M059J (cell line): Measurements from ENCODE around the gene CPM. TPM values are rescaled to one million over a fixed set of nuclear protein-coding genes. Genes with fewer than 3 reads are reported as not detected.

Experiments used
- DNase-seq: peaks from one replicate; pipeline ENCODE4 v3.0.0-alpha.2; 2012; ENCODE audit warnings: low read depth
- total RNA-seq: library from RNA; depleted of rRNA; stranded (reverse); fragments of >200 nt; shearing (Covaris generic); gene quantifications from 2 replicates; pipeline ENCODE4 v1.2.3, GENCODE V29; 2014

Gene CPM
- total RNA-seq, 1 experiment from 2014 or later, result 26.0 TPM

DNA sequence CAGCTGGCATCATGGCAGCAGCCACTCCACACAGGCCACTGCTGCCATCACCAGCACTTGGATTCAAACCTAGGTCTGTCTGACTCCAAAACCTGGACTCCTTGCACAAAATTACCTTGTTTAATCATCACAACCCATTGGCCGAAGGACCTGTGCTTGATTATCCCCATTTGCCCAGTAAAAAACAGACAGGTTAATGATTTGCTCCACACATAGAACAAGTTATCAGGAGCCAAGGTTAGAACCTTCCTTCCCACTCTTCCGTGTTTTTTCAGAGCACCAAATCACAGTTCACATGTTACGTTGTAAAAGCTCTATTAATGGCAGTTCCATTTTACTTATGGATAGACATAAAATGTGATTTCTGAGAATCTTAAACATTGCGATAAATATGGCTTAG, 23.5 kb upstream of the CPM start:
- no peak for DNase-seq

DNA sequence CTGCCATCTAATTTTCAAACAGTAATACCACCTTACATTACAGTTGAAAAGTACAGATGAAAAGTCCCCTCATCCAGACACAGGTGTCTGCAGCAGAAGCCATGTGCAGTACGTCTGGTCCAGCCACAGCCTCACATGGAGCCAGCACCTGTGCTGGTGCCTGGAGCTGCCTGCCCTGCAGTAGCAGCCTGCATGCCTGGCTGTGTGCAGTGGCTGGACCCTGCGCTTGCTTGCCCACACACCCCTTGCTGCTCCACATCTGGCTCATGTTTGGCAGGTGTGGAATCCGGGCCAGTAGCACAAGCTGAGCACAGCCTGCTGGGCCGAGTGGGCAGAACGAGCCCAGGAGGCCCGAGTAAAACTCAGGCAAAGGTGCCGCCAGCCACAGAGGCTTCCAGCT, 21.8 kb upstream of the CPM start:
- DNase-seq, result no peak

DNA sequence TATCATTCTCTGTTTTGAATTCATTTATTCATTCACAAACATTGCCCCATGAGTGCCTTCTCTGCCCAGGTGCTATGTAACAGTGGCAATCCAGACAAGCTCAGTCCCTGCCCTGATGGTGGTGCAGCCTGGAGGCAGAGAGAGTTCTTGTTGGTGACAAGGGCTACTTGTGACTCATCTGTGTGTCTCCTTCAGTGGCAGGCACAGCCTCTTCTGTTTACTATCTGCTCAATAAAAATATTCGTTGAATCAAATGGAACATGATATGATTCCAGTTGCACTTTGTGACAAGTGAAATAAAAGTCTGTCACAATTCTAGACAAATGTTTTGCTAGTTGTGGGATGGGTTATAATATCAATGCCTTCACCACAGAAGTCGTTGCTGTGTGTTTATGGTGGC, 20.6 kb upstream of the CPM start:
- DNase-seq, result peak; percentile 51

DNA sequence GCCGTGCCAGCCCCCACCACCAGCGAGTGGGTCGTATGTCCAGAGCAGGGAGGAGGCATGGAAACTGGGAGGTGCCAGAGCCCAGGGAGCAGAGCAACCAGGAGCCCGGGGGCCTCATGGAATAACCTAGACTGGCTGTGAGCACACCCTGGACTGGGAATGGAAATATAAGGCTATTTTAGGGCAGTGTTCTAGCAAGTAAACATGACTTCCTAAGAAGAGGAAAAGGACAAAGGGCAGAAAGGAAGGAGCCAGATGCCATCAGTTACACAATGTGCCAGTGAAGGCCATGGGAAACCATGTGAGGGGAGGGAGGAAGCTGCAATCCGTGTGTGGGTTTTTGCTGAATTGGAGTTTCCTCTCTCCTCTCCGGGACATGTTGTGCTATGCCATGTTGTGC, 18.7 kb upstream of the CPM start:
- DNase-seq, result no peak

DNA sequence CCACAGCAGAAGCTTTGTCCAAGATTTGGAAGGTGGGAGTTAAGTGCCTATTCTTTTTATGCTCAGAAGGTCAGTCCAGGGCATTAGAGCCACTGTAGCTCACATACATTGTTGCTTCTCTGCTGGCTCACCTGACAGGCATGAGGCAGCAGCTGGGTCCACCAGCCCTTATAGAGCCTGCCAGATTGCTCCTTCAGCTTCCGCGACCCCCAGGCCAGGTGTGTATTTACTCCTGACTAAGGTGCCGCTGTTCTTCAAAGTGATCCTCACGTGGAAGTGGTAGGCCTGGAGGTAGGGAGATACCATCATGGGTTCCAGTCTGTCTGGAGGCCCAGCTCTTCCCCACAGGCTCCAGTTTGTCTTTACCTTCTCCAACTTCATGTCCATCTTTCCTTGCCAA, 17.5 kb upstream of the CPM start:
- DNase-seq, result no peak

DNA sequence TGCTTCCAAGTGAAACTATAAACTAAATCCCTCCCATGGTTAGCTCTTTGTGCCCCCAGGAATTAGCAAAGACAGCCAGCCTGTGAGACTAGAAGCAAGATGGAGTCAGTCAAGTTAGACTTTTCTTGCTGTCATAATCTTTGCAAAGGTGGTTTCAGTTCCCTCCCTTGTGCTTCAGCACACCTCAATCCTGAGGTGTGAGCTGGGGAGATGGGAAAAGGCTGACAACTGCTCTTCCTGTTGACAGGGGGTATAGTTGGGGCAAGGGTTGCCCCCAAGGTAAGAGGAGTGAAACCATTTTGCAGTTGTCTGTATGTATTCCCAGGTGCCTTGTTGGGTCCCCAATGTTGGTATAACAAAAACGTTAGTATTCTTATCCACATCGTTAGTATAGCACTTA, 12.3 kb upstream of the CPM start:
- no peak for DNase-seq

DNA sequence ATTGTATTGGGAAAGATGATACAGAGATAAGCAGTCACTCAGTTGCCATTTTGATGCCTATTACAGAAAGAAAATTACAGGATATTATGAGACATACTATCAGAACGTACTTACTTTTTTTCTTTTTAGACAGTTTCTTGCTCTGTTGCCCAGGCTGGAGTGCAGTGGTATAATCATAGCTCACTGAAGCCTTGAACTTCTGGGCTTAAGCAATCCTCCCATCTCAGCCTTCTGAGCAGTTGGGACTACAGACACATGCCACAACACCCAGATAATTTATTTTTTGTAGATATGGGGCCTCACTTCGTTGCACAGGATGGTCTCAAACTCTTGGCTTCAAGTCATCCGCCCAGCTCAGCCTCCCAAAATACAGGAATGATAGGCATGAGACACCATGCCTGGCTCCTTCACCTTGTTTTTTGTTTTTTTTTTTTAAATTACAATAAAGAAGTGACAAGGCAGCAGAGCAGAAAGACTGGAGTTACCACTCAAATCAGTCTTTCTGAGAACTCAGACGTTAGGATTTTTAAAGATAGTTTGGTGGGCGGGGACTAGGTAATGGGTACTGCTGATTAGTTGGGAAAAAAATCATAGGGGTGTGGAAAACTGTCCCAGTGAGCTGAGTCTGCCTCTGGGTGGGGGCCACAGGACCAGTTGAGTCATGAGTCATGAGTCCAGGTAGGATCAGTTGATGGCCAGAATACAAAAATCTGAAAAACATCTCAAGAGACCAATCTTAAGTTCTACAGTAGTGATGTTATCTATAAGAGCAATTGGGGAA, 11.5 kb upstream of the CPM start:
- DNase-seq, result no peak

DNA sequence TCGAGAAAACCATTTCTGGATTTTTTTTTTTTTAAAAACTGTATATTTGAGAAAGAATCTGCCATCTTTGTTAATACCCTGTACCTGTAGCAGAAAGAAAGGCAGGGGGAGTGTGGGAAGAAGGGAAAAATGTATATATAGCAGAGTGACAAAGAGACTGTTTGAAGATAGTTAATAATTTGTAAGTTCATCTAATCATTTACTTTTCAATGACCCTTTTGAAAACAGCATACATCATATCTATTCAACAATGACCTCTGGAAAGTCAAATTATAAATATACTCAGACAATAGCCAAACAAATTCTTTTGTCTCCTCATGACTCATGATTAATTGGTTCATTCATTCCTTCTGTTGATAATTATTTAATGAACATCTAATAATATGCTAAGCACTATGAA, 10.9 kb upstream of the CPM start:
- DNase-seq, result no peak

DNA sequence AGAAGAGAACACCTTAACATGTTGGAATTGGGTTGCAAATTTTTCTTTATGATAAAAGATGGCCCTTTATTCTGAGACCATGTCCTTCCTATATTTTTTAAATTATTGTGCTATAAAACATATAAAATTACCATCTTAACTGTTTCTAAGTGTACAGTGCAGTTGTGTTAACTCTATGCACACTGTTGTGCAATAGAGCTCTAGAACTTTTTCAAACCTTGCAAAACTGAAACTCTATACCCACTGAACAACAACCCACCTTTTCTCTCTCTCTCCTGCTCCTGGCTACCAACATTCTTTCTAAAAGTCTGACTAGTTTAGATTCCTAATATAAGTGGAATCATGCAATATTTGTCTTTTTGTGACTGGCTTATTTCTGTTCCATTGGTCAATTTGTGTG, 7.8 kb upstream of the CPM start:
- DNase-seq, result no peak

DNA sequence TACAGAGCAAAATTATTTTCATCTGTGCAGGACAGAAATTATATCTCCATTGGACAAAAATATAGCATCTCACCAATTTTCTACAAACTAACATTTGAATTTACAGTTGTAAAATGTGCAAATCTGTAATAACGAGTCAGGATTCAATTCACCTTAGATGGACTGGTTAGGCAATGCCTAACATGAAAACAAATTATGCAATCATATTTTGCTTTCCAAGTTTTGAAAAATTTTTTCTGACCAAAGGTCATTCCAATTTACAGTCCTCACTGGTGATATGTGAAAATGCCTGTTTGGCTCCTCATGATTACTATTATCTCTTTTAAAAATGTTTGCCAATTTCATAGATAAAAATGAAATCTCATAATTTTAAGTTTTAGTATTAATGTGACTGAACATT, 6.5 kb upstream of the CPM start:
- no peak for DNase-seq

DNA sequence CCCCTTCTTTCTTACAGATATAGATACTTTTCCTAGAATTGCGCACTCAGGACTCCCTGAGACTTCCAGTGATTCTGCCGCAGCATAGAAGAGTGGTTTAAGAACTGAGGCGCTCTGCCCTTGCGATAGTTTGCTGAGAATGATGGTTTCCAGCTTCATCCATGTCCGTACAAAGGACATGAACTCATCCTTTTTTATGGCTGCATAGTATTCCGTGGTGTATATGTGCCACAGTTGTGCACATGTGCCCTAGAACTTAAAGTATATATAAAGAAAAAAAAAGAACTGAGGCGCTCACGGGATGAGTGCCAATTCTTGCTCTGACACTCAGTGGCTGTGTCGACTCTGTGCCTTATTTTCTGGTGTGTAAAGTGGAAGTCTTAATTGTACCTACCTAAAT, 1.4 kb upstream of the CPM start:
- DNase-seq, result no peak

DNA sequence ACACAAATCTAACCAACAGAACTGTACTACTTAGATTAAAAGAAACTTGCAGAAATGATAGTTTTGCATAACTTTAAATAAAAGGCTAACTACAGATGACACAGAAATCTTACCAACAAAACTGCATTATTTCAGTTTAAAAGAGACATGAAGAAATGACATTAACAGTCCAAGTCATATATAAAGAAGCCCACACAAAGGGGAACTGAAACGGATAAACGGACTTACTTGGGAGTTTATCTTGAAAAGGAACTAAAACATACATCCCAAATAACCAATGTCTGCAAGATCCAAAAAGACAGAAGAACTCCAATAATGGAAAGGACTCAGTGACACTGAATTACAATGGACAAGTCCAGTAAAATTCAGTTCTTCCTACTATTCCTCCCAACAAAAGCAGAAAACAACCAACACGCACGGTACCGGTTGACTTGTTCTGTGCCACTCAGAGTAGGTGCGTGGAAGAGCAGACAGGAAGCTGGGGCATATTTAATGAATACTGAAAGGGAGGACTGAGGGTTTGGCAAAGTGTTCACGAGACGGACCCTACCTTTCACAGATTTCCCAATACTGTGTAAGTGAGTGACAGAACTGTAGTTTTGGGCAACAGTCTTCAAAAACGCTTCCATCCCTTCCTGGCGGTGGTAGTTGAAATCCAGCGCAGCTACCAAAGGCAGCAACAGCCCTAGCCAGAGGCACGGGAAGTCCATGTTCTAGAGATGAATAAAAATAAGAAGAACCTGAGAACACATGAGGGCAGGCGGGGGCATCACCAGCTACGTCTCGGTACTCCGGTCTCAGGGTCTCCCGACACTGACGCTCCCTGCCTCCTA, 627 bp downstream of the CPM start:
- peak; percentile 50 for DNase-seq

DNA sequence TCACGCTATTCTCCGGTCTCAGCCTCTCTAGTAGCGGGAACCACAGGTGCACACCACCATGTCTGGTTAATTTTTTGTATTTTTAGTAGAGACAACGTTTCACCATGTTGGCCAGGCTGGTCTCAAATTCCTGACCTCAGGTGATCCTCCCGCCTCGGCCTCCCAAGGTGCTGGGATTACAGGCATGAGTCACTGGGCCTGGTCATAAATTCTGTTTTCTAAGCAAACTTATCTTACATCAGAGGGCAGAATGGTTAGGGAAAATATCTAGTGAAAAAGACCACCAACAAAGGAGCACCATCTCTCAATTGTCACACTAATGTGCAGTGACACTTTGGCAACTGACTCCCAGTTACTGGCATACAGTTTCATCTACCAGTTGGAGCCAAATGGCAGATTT, 2.8 kb downstream of the CPM start:
- peak; percentile 51 for DNase-seq

DNA sequence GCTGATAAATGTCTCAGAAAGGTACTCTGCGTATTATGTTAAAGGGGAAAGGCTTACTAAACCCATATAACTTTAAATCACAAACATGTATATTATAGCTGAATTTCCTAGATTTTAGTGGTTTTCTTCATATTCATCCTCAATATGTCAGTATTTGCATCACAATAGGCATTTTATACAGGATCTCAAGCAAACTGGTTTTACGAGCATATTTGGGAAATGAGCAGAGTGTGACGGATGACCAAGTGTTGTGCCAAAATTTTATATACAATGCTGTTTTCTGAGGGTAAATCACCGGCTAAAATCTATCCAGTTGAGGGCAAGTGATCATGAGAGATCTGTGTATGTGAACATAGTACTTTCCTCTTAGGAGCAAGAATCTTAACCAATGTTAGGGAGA, 8.4 kb downstream of the CPM start:
- peak; percentile 57 for DNase-seq

DNA sequence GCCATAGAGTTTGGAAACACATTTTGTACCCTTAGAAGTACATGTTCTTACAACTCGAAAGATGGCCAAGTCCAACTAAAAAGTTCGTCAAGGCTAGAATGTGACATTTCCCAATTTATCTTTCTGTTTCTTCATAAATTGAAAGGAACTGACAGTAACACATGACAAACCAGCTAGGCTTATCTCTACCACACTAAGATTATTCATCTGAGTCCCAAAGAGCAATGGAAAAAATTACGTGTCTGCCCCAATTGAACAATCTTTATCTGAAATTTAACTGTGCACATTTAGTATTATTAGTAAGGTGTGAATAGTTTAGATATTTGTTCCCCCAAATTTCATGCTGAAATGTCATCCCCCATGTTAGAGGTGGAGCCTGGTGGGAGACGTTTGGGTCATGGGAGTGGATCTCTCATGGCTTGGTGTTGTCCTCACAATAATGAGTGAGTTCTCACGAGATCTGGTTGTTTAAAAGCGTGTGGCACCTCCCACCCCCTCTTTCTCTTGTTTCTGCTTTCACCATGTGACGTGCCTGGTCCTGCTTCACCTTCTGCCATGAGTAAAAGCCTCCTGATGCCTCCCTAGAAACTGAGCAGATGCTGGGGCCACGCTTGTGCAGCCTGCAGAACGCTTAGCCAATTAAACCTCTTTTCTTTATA, 13.3 kb downstream of the CPM start:
- no peak for DNase-seq

DNA sequence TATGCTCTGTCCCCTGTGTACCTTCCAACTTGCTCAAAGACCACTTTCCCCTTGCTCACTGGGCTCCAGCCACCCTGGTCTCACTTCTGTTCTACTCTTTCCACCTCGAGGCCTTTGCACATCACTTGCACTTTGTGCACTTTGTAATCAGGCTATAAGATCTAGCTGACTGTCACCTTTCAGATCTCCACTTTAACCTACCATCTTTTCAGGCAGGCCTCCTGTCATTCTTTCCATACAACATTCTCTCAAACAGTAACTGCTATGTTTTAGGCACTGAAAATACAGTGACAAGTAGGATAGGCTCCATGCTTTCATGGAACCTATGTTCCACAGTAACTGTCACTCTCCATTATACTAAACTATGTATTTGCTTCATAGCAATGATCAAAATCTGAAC, 14.0 kb downstream of the CPM start:
- DNase-seq, result no peak

DNA sequence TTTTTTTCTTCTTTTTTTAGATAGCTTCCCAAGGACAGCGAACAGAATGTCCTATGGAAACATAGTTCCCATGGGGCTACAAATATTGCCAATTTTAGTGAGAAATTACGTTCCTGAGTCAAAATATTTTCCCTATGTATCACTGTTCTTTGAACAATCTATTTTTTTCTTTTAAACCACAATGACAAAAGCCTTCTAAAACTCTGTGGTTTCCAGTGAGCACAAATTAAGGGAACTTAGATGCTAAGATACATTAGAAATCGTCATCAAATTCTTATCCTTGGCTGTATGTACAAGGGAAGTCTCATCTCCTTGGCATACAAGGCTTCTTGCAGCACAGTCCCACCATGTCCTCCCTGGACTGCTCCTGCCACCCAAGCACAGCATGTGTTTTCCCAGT, 17.9 kb downstream of the CPM start:
- peak; percentile 88 for DNase-seq

DNA sequence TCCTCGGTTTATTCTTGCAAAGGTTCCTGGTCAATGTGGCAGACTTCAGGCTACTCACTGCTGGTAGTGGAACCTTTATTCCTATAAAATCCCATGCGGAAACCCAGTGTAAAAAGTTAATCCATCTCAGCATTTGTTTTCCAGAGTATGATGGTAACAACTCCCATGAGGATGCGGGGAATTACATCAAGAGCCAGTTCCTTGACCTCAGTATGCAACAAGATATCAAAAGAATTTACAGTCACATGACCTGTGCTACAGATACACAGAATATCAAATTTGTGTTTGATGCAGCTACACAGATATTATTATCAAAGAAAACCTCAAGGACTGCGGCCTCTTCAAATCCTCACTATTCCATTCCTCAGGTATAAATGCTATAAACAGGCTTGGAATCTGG, 19.3 kb downstream of the CPM start:
- no peak for DNase-seq

DNA sequence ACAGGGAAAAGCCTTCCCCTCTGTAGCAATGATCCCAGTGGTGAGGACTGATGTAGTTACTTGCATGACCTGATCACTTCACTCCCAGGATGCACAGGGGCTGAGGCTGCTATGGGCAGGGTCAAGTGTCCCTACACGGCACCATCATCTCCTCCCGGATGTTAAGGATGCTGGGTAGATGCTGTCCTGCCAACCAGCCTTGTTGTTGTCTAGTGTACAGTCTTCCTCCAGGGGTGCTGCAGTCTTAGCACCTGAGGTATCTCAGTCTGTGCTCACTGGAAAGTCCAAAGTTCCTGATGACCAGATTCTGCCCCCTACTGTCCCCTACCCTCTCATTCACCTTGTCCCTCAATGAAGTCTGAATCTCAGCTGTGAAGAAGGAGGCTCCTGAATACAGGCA, 20.1 kb downstream of the CPM start:
- DNase-seq, result no peak

DNA sequence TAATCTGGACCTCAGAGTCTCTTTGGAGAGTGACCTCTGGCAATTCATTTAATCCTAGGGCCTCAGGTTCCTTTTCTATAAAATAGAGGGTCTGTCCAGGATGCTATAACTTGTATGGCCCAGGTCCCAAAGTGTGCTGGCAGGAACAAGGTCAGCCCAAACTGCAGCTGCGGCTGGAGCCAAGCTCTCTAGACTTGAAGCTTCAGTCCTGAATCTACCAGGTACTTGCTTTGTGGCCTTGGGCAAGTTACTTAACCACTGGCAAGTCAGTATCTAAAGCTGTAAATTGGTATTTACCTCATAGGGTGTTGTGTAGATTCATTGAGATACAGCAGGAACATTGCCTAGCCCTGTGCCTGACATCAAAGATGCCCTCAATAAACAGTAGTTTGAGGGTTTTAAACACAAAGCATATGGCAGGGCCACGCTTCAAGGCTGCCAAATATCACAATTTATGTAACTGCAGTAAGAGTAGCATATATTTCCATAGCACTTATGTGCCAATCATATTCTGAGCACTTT, 21.7 kb downstream of the CPM start:
- DNase-seq, result no peak

DNA sequence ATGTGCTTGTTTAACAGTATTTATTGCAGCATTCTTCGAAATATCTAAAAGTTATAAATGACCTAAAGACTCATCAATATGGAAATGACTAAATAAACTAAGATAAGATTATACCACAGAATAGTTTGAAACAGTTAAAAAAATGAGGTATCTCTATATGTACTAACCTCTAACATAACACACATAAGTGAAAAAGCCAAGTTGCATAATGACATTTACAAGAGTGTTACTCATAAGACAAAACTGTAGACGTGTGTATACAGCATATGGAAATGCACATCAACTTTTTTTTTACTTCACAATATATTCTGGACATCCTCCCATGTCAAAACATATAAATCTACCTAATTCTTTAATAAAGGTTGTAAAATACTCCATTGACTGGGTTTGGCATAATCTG, 22.8 kb downstream of the CPM start:
- DNase-seq, result no peak

DNA sequence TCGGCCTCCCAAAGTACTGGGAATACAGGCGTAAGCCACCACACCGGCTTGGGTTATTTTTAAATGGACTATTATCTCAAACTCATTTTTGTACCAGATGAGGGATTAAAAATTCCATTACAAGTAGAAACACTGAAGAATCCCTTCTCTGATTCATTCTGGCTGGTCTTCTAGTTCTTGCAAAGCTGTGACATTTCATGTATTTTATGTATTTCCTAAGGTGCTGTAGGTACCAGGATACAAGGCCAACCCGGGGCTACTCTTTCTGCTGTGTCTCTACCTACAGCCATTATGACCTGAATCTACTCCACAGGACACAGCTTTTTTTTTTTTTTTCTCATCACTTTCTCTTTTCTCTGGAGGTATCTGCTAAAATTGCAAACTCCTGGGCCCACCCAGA, 24.9 kb downstream of the CPM start:
- no peak for DNase-seq

DNA sequence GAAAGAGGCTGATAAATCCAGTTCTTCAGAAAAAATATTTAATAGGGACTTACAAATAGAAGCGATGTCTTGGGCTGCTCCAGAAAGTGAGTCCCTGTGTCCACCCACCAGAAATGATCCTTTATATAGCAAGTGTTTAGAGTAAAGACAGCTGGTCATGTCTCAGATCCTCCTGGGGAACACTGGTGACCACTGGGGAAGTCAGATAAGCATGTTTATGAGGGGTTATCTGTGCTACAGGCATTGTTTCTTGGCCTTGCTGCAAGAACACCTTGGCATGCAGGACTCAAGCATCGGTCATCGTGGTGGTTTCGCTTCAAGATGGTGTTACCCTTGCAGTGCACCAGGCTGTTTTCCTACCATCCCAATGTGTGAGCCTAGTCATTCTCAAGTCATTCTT, 27.2 kb downstream of the CPM start:
- DNase-seq, result no peak
